ENCODE data around the gene TK2. TPM values are rescaled to one million over a fixed set of nuclear protein-coding genes. Genes with fewer than 3 reads are reported as not detected.
A peak's percentile ranks its signal among the peaks of the same experiment; 100 is the strongest.

Gene TK2
- total and polyA plus RNA-seq, 9 of the 15 experiments (the other 6 are each of a cell fraction or from before 2014, with no cell fraction given) = 1.1 to 10.2 (median 5.3) TPM

- CTCF ChIA-PET (ENCODE audit: low intra/inter-chr PET ratio) = no interaction called here
These were observed 2.6 kb downstream of the TK2 start for GRCh38 chr16:66547101-66547989.

More at GRCh38 chr16:66547101-66547989, 2.6 kb downstream of the TK2 start:
- Histone ChIP-seq H3K4me3 (no peak overlapping the region), H3K36me3 (ENCODE audit: control insufficient read depth, insufficient read depth, low read length) (no peaks in the 10 kb centered on the region), H3K4me2 (ENCODE audit: insufficient read depth, low read length) (no peak overlapping the region), H3K79me2 (ENCODE audit: control insufficient read depth, insufficient read depth, low read length) (peaks cover 5% of the 10 kb centered on the region; the same call in 1 of the 3 replicates), H3K27ac (ENCODE audit: extremely low read depth, low read depth, low read length) (no peak overlapping the region), H3K9me1 (ENCODE audit: control insufficient read depth, insufficient read depth, low read length) (peaks cover 3% of the 10 kb centered on the region), H4K20me1 (replicated peaks; ENCODE audit: control insufficient read depth, insufficient read depth, low read length) (no peaks in the 10 kb centered on the region), H3K9ac (ENCODE audit: insufficient read depth in 1 of 2, low read depth in 2 of 2, low read length in 2 of 2) (peak overlapping the region in 1 of 2 experiments; percentile 40; a peak in 1 of 4 replicates), H2AFZ (ENCODE audit: low read depth, low read length) (no peak overlapping the region), H3K9me3 (replicated peaks; ENCODE audit: control insufficient read depth, insufficient read depth, low read depth, low read length) (no peaks in the 10 kb centered on the region), H3K27me3 (ENCODE audit: control insufficient read depth in 2 of 2, insufficient read depth in 2 of 2, low read length in 2 of 2) (no peaks in the 10 kb centered on the region), H3K4me1 (replicated peaks in 1 of 2; ENCODE audit: control insufficient read depth in 2 of 2, insufficient read depth in 2 of 2, low read length in 2 of 2) (peaks cover 31 to 33% of the 10 kb centered on the region in 2 experiments)
- 79% methylated on average over 5 of the region's 5 CpGs for WGBS (ENCODE audit: insufficient coverage, low coverage, missing lambda C conversion rate)
- no TSS peak for BruUV-seq (replicated peaks)
- ATAC-seq (no peak), FAIRE-seq (no peak), DNase-seq (ENCODE audit: extremely low read depth in 1 of 4, low spot score in 3 of 4) (no peak)
- in situ Hi-C loops (cut with MboI) (no loop called here), intact Hi-C loops (cut with micrococcal nuclease) (no loop called here)
- TF ChIP-seq ZFP36 (IDR thresholded peaks at IDR 0.05; ENCODE audit: low read depth, low read length, partially characterized antibody) = peak; percentile 39
- no peak for TF ChIP-seq TFAP4 (CRISPR knock-in tag; IDR thresholded peaks at IDR 0.05; ENCODE audit: borderline replicate concordance)
- no peak for TF ChIP-seq PURB (CRISPR knock-in tag; IDR thresholded peaks at IDR 0.05; ENCODE audit: low read depth)
- TF ChIP-seq TOE1 (IDR thresholded peaks at IDR 0.05; ENCODE audit: borderline replicate concordance) = no peak
- no peak for TF ChIP-seq TOE1 (CRISPR knock-in tag; IDR thresholded peaks at IDR 0.05; ENCODE audit: borderline replicate concordance, low read depth)
- TF ChIP-seq RFX5 (IDR thresholded peaks at IDR 0.05; ENCODE audit: low read depth, low read length) = no peak
- no peak for TF ChIP-seq TEAD2 (tag; IDR thresholded peaks at IDR 0.05)
- no peak for TF ChIP-seq RNF2 (IDR thresholded peaks at IDR 0.05)
- POLR2A ChIA-PET = interaction anchor here (0.7 to 1.7 kb wide), 7 partner anchors 9 to 141 kb away, joined by 3 to 7 read pairs (median 4); no protein-coding TSS in a partner anchor
